H1 (cell line): ENCODE results near the gene TNFRSF6B.

ENCODE experiments used
- BCL11A ChIP-seq, 2 experiments: IDR thresholded peaks; one replicate each; pipeline ENCODE4 v1.6.1; 2011; ENCODE audit warnings: low read depth in 2 of 2, low read length in 2 of 2, mild to moderate bottlenecking in 2 of 2
- CBX8 ChIP-seq: fragments of 300-800, 300-1000 bp; sonication (generic); IDR thresholded peaks from 2 replicates; pipeline ENCODE4 v1.7.1; 2016; ENCODE audit warnings: low read depth, low read length, borderline replicate concordance
- CHD1 ChIP-seq: IDR thresholded peaks from 2 replicates; pipeline ENCODE4 v1.6.1; 2012; ENCODE audit warnings: low read depth, low read length, improper control_type of control experiment
- EGR1 ChIP-seq: IDR thresholded peaks from 2 replicates; pipeline ENCODE4 v1.6.1; 2011; ENCODE audit warnings: low read depth, low read length, borderline replicate concordance
- JUND ChIP-seq: IDR thresholded peaks from 2 replicates; pipeline ENCODE4 v1.6.1; 2011; ENCODE audit warnings: mild to moderate bottlenecking, improper control_type of control experiment, low read length
- POLR2A ChIP-seq, 2 experiments: IDR thresholded peaks; 1 replicate in 1 of 2; 2 replicates in 1 of 2; pipeline ENCODE4 v1.6.1; 2011; ENCODE audit warnings: low read depth in 2 of 2, low read length in 2 of 2, mild to moderate bottlenecking in 2 of 2; ENCODE audit errors: control extremely low read depth in 1 of 2
- POLR2AphosphoS5 ChIP-seq: IDR thresholded peaks from 2 replicates; pipeline ENCODE4 v1.6.1; 2011; ENCODE audit warnings: low read depth, low read length
- RAD21 ChIP-seq, 2 experiments: IDR thresholded peaks in 1 of 2; conservative IDR thresholded peaks in 1 of 2; 2 replicates each; pipeline ENCODE4 v1.6.1; 2011; ENCODE audit warnings: low read depth in 2 of 2, low read length in 2 of 2, improper control_type of control experiment in 1 of 2, inconsistent platforms in 1 of 2, mild to moderate bottlenecking in 1 of 2, moderate library complexity in 1 of 2
- SP4 ChIP-seq: IDR thresholded peaks from 2 replicates; pipeline ENCODE4 v1.6.1; 2012; ENCODE audit warnings: low read length, inconsistent platforms
- TF ChIP-seq, protein P1 (sequence below), 3 experiments: IDR thresholded peaks; 1 replicate in 2 of 3; 2 replicates in 1 of 3; pipeline versions ENCODE4 v1.5.1 to v1.6.1; 2011; ENCODE audit warnings: low read length in 3 of 3, mild to moderate bottlenecking in 3 of 3, inconsistent platforms in 2 of 3, low read depth in 1 of 3, moderate library complexity in 1 of 3; ENCODE audit not compliant: insufficient read depth in 1 of 3; ENCODE audit errors: control extremely low read depth in 1 of 3
- TF ChIP-seq, protein P2 (sequence below): IDR thresholded peaks from 2 replicates; pipeline ENCODE4 v1.6.1; 2011; ENCODE audit warnings: low read length, improper control_type of control experiment
- TF ChIP-seq, protein P3 (sequence below): IDR thresholded peaks from 2 replicates; pipeline ENCODE4 v1.6.1; 2012; ENCODE audit warnings: inconsistent platforms

DNA sequence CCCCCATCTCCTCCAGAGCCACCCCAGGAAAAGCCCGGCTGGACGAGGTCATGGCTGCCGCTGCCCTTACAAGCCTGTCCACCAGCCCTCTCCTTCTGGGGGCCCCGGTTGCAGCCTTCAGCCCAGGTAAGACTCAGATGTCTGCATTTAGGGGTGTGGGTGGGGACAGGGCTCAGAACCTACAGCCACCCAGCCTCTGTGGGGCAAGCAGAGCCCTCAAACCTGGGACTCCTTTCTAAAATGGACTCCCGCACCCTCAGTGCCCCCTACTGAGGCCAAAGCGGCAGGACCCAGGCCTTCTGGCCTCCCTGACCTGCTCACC is 44.9 kb downstream of the TNFRSF6B start:
- TF ChIP-seq, protein P1, sequence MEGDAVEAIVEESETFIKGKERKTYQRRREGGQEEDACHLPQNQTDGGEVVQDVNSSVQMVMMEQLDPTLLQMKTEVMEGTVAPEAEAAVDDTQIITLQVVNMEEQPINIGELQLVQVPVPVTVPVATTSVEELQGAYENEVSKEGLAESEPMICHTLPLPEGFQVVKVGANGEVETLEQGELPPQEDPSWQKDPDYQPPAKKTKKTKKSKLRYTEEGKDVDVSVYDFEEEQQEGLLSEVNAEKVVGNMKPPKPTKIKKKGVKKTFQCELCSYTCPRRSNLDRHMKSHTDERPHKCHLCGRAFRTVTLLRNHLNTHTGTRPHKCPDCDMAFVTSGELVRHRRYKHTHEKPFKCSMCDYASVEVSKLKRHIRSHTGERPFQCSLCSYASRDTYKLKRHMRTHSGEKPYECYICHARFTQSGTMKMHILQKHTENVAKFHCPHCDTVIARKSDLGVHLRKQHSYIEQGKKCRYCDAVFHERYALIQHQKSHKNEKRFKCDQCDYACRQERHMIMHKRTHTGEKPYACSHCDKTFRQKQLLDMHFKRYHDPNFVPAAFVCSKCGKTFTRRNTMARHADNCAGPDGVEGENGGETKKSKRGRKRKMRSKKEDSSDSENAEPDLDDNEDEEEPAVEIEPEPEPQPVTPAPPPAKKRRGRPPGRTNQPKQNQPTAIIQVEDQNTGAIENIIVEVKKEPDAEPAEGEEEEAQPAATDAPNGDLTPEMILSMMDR (IDR thresholded peaks at IDR 0.05; ENCODE audit: control extremely low read depth in 1 of 3, insufficient read depth in 1 of 3, low read depth in 1 of 3, low read length in 3 of 3), result no peak
- no peak for TF ChIP-seq JUND
- no peak for TF ChIP-seq POLR2A (IDR thresholded peaks at IDR 0.05; ENCODE audit: control extremely low read depth in 1 of 2, low read depth in 2 of 2, low read length in 2 of 2)
- TF ChIP-seq CHD1, result no peak
- TF ChIP-seq POLR2AphosphoS5, result no peak
- TF ChIP-seq BCL11A (IDR thresholded peaks at IDR 0.05; ENCODE audit: low read depth in 2 of 2, low read length in 2 of 2), result no peak
- TF ChIP-seq, protein P2, sequence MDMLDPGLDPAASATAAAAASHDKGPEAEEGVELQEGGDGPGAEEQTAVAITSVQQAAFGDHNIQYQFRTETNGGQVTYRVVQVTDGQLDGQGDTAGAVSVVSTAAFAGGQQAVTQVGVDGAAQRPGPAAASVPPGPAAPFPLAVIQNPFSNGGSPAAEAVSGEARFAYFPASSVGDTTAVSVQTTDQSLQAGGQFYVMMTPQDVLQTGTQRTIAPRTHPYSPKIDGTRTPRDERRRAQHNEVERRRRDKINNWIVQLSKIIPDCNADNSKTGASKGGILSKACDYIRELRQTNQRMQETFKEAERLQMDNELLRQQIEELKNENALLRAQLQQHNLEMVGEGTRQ, result no peak
- no peak for TF ChIP-seq EGR1
- TF ChIP-seq RAD21 (IDR thresholded peaks at IDR 0.05 in 1 of 2, conservative IDR thresholded peaks at IDR 0.05 in 1 of 2; ENCODE audit: low read depth in 2 of 2, low read length in 2 of 2), result no peak
- no peak for TF ChIP-seq SP4
- TF ChIP-seq, protein P3, sequence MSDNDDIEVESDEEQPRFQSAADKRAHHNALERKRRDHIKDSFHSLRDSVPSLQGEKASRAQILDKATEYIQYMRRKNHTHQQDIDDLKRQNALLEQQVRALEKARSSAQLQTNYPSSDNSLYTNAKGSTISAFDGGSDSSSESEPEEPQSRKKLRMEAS, result no peak
- TF ChIP-seq CBX8, result no peak
